GM13977 (cell line): ENCODE measurements around the gene DYNLRB2.
A peak's percentile ranks its signal among the peaks of the same experiment; 100 is the strongest.

Experiments
- DNase-seq: peaks from one replicate; pipeline ENCODE4 v3.0.0; 2012; ENCODE audit warnings: low spot score
- CTCF ChIP-seq: IDR thresholded peaks from 2 replicates; pipeline ENCODE4 v1.5.1; 2012; ENCODE audit warnings: mild to moderate bottlenecking, control low read depth; ENCODE audit not compliant: insufficient read depth; ENCODE audit errors: extremely low read depth, missing control alignments
- in situ Hi-C: fragments of 300-500 bp; cut with MboI; formaldehyde crosslinking; loops from one replicate; pipeline ENCODE4 v1.12.0; 2022; ENCODE audit warnings: low sequenced_read_pairs, low pct_unique_long_range_greater_than_20kb, mixed read lengths, inconsistent platforms; ENCODE audit not compliant: unreplicated experiment

Gene DYNLRB2

GRCh38 chr16:80559369-80559768, 18.6 kb downstream of the DYNLRB2 start:
- DNase-seq = no peak
- no peak for TF ChIP-seq CTCF
- in situ Hi-C loops = no loop called here

GRCh38 chr16:80563066-80563465, 22.3 kb downstream of the DYNLRB2 start:
- no peak for DNase-seq
- in situ Hi-C loops = no loop called here
- TF ChIP-seq CTCF = no peak

- TF ChIP-seq CTCF = no peak
- DNase-seq = no peak
- in situ Hi-C loops = no loop called here
Measured at GRCh38 chr16:80564394-80564793, 23.6 kb downstream of the DYNLRB2 start.

GRCh38 chr16:80569440-80570105, 28.8 kb downstream of the DYNLRB2 start:
- in situ Hi-C loops = no loop called here
- peak; percentile 86 for DNase-seq
- TF ChIP-seq CTCF = no peak

- no peak for DNase-seq
- in situ Hi-C loops = no loop called here
- TF ChIP-seq CTCF = no peak
Measured at GRCh38 chr16:80570106-80570478, 29.3 kb downstream of the DYNLRB2 start.

GRCh38 chr16:80573700-80574120, 32.9 kb downstream of the DYNLRB2 start:
- in situ Hi-C loops = no loop called here
- no peak for DNase-seq
- no peak for TF ChIP-seq CTCF
